HFF-Myc (cell line): ENCODE results near the gene CDC34.
"Not testable (repeated sequence)": the region's sequence is repeated elsewhere in the genome, so short reads cannot be mapped to it uniquely, and the experiment has no call there.

ENCODE experiments used
- DNase-seq: peaks from one replicate; pipeline ENCODE4 v3.0.0-alpha.2; 2011; ENCODE audit warnings: low read depth; ENCODE audit errors: extremely low read depth
- H3K4me3 ChIP-seq: replicated peaks from 2 replicates; pipeline ENCODE4 v1.5.1; 2011; ENCODE audit warnings: low read depth, mild to moderate bottlenecking, control low read depth, low read length
- CTCF ChIP-seq: IDR thresholded peaks from 2 replicates; pipeline ENCODE4 v1.5.1; 2012; ENCODE audit warnings: mild to moderate bottlenecking, low read depth, low read length, control low read depth; ENCODE audit errors: missing control alignments

The CDC34 gene

GRCh38 chr19:582497-583197 is 51.1 kb downstream of the CDC34 start:
- TF ChIP-seq CTCF = no peak
- no peak for DNase-seq
- no peak overlapping the region for H3K4me3 ChIP-seq

GRCh38 chr19:583198-583967 is 51.8 kb downstream of the CDC34 start:
- no peak for TF ChIP-seq CTCF
- H3K4me3 ChIP-seq = no peak overlapping the region
- DNase-seq = no peak

- no peak for TF ChIP-seq CTCF
- no peak overlapping the region for H3K4me3 ChIP-seq
- no peak for DNase-seq
Observed at GRCh38 chr19:583968-584239, 52.3 kb downstream of the CDC34 start.

GRCh38 chr19:584240-585001 is 52.9 kb downstream of the CDC34 start:
- TF ChIP-seq CTCF = peak; percentile 95
- H3K4me3 ChIP-seq = no peak overlapping the region
- DNase-seq = no peak

- not testable (repeated sequence) for DNase-seq, H3K4me3 ChIP-seq
Observed at GRCh38 chr19:585146-585545, 53.6 kb downstream of the CDC34 start.

- H3K4me3 ChIP-seq = no peak overlapping the region
- DNase-seq = no peak
- TF ChIP-seq CTCF = no peak
Observed at GRCh38 chr19:585551-586110, 54.1 kb downstream of the CDC34 start.
